ENCODE measurements around the gene CNTN4. TPM values are rescaled to one million over a fixed set of nuclear protein-coding genes. Genes with fewer than 3 reads are reported as not detected.

The CNTN4 gene
- total RNA-seq, 1 experiment from 2014 or later, result 5.7 TPM

DNA sequence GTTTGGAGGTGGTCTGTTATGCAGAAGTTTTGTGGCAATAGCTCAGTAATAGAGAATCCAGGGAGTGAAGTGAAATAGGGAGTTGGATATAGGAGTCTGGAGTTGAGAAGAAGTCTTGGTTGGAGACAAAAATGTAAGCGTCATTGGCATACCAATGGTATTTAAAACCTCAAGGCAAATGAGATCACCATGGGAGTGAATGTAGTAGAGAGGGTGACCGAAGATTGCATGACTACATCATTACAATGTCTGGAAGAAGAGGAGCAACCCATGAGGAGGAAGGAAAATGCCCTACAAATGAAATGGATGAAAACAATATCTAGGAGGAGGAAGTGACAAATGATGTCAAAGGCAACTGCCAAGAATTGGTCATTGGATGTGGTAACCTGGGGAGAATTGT is 54.4 kb downstream of the CNTN4 start:
- no peaks in the 10 kb centered on the region for H3K36me3 ChIP-seq (ENCODE audit: insufficient read depth, low read length, poor library complexity, severe bottlenecking)
- no peak overlapping the region for H3K27ac ChIP-seq (ENCODE audit: low read depth, low read length, poor library complexity, severe bottlenecking)
- CTCF ChIA-PET, result no interaction called here
- no peaks in the 10 kb centered on the region for H3K27me3 ChIP-seq (replicated peaks; ENCODE audit: insufficient read depth, low read depth, low read length, poor library complexity)
- peaks cover 8% of the 10 kb centered on the region for H3K4me1 ChIP-seq (ENCODE audit: insufficient read depth, low read length, poor library complexity, severe bottlenecking)
- DNase-seq (ENCODE audit: low spot score), result no peak
- TF ChIP-seq, protein P1, sequence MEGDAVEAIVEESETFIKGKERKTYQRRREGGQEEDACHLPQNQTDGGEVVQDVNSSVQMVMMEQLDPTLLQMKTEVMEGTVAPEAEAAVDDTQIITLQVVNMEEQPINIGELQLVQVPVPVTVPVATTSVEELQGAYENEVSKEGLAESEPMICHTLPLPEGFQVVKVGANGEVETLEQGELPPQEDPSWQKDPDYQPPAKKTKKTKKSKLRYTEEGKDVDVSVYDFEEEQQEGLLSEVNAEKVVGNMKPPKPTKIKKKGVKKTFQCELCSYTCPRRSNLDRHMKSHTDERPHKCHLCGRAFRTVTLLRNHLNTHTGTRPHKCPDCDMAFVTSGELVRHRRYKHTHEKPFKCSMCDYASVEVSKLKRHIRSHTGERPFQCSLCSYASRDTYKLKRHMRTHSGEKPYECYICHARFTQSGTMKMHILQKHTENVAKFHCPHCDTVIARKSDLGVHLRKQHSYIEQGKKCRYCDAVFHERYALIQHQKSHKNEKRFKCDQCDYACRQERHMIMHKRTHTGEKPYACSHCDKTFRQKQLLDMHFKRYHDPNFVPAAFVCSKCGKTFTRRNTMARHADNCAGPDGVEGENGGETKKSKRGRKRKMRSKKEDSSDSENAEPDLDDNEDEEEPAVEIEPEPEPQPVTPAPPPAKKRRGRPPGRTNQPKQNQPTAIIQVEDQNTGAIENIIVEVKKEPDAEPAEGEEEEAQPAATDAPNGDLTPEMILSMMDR (conservative IDR thresholded peaks at IDR 0.05; ENCODE audit: low read depth, low read length), result no peak
- no peak for TF ChIP-seq EZH2 (IDR thresholded peaks at IDR 0.05; ENCODE audit: borderline replicate concordance, low read depth, low read length, poor library complexity, severe bottlenecking)
- intact Hi-C loops (cut with micrococcal nuclease; ENCODE audit: unreplicated experiment), result loop anchor here (10.0 kb wide), 3 partner anchors 862 to 1518 kb away; no protein-coding TSS in a partner anchor
- BruUV-seq (replicated peaks), result no TSS peak
- H3K9me3 ChIP-seq (ENCODE audit: low read depth, low read length, poor library complexity, severe bottlenecking), result no peaks in the 10 kb centered on the region
- POLR2A ChIA-PET (ENCODE audit: low non-redundant PET), result no interaction called here
- no peak overlapping the region for H3K4me3 ChIP-seq (ENCODE audit: low read depth, low read length, poor library complexity, severe bottlenecking)

GRCh38 chr3:2153547-2153946 is 54.9 kb downstream of the CNTN4 start:
- no peaks in the 10 kb centered on the region for H3K36me3 ChIP-seq (ENCODE audit: insufficient read depth, low read length, poor library complexity, severe bottlenecking)
- no peak overlapping the region for H3K27ac ChIP-seq (ENCODE audit: low read depth, low read length, poor library complexity, severe bottlenecking)
- ChIA-PET POLR2A (ENCODE audit: low non-redundant PET) (no interaction called here), CTCF (no interaction called here)
- H3K4me1 ChIP-seq (ENCODE audit: insufficient read depth, low read length, poor library complexity, severe bottlenecking), result peaks cover 8% of the 10 kb centered on the region
- DNase-seq (ENCODE audit: low spot score), result no peak
- BruUV-seq (replicated peaks), result no TSS peak
- H3K9me3 ChIP-seq (ENCODE audit: low read depth, low read length, poor library complexity, severe bottlenecking), result no peaks in the 10 kb centered on the region
- no peak overlapping the region for H3K4me3 ChIP-seq (ENCODE audit: low read depth, low read length, poor library complexity, severe bottlenecking)
- H3K27me3 ChIP-seq (replicated peaks; ENCODE audit: insufficient read depth, low read depth, low read length, poor library complexity), result no peaks in the 10 kb centered on the region
- intact Hi-C loops (cut with micrococcal nuclease; ENCODE audit: unreplicated experiment), result loop anchor here (10.0 kb wide), 3 partner anchors 861 to 1519 kb away; no protein-coding TSS in a partner anchor
- TF ChIP-seq EZH2 (IDR thresholded peaks at IDR 0.05; ENCODE audit: borderline replicate concordance, low read depth, low read length, poor library complexity, severe bottlenecking), result no peak
- TF ChIP-seq, protein P1 (conservative IDR thresholded peaks at IDR 0.05; ENCODE audit: low read depth, low read length), result no peak

- Histone ChIP-seq H3K27me3 (replicated peaks; ENCODE audit: insufficient read depth, low read depth, low read length, poor library complexity) (no peaks in the 10 kb centered on the region), H3K36me3 (ENCODE audit: insufficient read depth, low read length, poor library complexity, severe bottlenecking) (no peaks in the 10 kb centered on the region), H3K9me3 (ENCODE audit: low read depth, low read length, poor library complexity, severe bottlenecking) (no peaks in the 10 kb centered on the region), H3K4me3 (ENCODE audit: low read depth, low read length, poor library complexity, severe bottlenecking) (no peak overlapping the region), H3K27ac (ENCODE audit: low read depth, low read length, poor library complexity, severe bottlenecking) (no peak overlapping the region), H3K4me1 (ENCODE audit: insufficient read depth, low read length, poor library complexity, severe bottlenecking) (peaks cover 5% of the 10 kb centered on the region)
- ChIA-PET CTCF (no interaction called here), POLR2A (ENCODE audit: low non-redundant PET) (no interaction called here)
- TF ChIP-seq EZH2 (IDR thresholded peaks at IDR 0.05; ENCODE audit: borderline replicate concordance, low read depth, low read length, poor library complexity, severe bottlenecking), result no peak
- TF ChIP-seq, protein P1 (conservative IDR thresholded peaks at IDR 0.05; ENCODE audit: low read depth, low read length), result no peak
- peak; percentile 3 for DNase-seq (ENCODE audit: low spot score)
- BruUV-seq (replicated peaks), result no TSS peak
- intact Hi-C loops (cut with micrococcal nuclease; ENCODE audit: unreplicated experiment), result loop anchor here (5.0 to 10.0 kb wide), 4 partner anchors 860 to 1520 kb away; no protein-coding TSS in a partner anchor
These were observed 56.0 kb downstream of the CNTN4 start for GRCh38 chr3:2154621-2155020.

Measured in A673 (cell line).